GM19438 (cell line): ENCODE results near the gene SART3.
A peak's percentile ranks its signal among the peaks of the same experiment; 100 is the strongest.

Experiments used
- ATAC-seq: cut with Tn5 transposase; IDR thresholded peaks from one replicate; pipeline ENCODE4 v1.9.1; 2021; ENCODE audit warnings: low read depth; ENCODE audit not compliant: unreplicated experiment

SART3 gene

GRCh38 chr12:108560752-108561719 is at the start of gene SART3:
SART3 (minus strand) TSS chr12:108561173; CDS start chr12:108561154, 19 bp downstream.
- ATAC-seq: peak; percentile 42

GRCh38 chr12:108610336-108610815 is 49.4 kb upstream of the SART3 start:
- no peak for ATAC-seq

- no peak for ATAC-seq
Measured at GRCh38 chr12:108609537-108610335, 48.8 kb upstream of the SART3 start.

GRCh38 chr12:108608616-108609015 is 47.6 kb upstream of the SART3 start:
- no peak for ATAC-seq

GRCh38 chr12:108607981-108608600 is 47.1 kb upstream of the SART3 start:
- ATAC-seq: no peak

GRCh38 chr12:108606492-108606891 is 45.5 kb upstream of the SART3 start:
- no peak for ATAC-seq

GRCh38 chr12:108605690-108606406 is 44.9 kb upstream of the SART3 start:
- ATAC-seq: no peak

GRCh38 chr12:108605000-108605689 is 44.2 kb upstream of the SART3 start:
- ATAC-seq: no peak

GRCh38 chr12:108604208-108604941 is 43.4 kb upstream of the SART3 start:
- no peak for ATAC-seq

GRCh38 chr12:108603743-108604142 is 42.8 kb upstream of the SART3 start:
- no peak for ATAC-seq

GRCh38 chr12:108602976-108603704 is 42.2 kb upstream of the SART3 start:
- no peak for ATAC-seq

- ATAC-seq: no peak
Measured at GRCh38 chr12:108602209-108602705, 41.3 kb upstream of the SART3 start.

- ATAC-seq: no peak
Measured at GRCh38 chr12:108600702-108601007, 39.7 kb upstream of the SART3 start.

GRCh38 chr12:108599948-108600701 is 39.2 kb upstream of the SART3 start:
- ATAC-seq: no peak

GRCh38 chr12:108599541-108599940 is 38.6 kb upstream of the SART3 start:
- no peak for ATAC-seq

- no peak for ATAC-seq
Measured at GRCh38 chr12:108598553-108599250, 37.7 kb upstream of the SART3 start.
